Neural progenitor cell (in vitro differentiated cells): ENCODE results near the gene SPDYE4.

Experiments
- EZH2 ChIP-seq: fragments of 200-600 bp; sonication (generic); IDR thresholded peaks from 2 replicates; pipeline ENCODE4 v1.6.1; 2017; ENCODE audit warnings: antibody characterized with exemption, mild to moderate bottlenecking, moderate library complexity
- TF ChIP-seq, protein P1 (sequence below): fragments of 200-600 bp; sonication (generic); IDR thresholded peaks from 2 replicates; pipeline ENCODE4 v1.5.1; 2017; ENCODE audit warnings: antibody characterized with exemption, mild to moderate bottlenecking

GRCh38 chr17:8792646-8793045 is 34.3 kb upstream of the SPDYE4 start:
- TF ChIP-seq, protein P1, sequence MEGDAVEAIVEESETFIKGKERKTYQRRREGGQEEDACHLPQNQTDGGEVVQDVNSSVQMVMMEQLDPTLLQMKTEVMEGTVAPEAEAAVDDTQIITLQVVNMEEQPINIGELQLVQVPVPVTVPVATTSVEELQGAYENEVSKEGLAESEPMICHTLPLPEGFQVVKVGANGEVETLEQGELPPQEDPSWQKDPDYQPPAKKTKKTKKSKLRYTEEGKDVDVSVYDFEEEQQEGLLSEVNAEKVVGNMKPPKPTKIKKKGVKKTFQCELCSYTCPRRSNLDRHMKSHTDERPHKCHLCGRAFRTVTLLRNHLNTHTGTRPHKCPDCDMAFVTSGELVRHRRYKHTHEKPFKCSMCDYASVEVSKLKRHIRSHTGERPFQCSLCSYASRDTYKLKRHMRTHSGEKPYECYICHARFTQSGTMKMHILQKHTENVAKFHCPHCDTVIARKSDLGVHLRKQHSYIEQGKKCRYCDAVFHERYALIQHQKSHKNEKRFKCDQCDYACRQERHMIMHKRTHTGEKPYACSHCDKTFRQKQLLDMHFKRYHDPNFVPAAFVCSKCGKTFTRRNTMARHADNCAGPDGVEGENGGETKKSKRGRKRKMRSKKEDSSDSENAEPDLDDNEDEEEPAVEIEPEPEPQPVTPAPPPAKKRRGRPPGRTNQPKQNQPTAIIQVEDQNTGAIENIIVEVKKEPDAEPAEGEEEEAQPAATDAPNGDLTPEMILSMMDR: no peak
- no peak for TF ChIP-seq EZH2
